UCSD-AML1 (cell line): ENCODE results near the gene SCMH1.

Experiments used
- DNase-seq: peaks from one replicate; lab custom pipeline; 2025; ENCODE audit not compliant: unreplicated experiment; lab: John Stamatoyannopoulos, UW

Gene SCMH1

GRCh38 chr1:40980453-40981121 is 261.5 kb downstream of the SCMH1 start:
- DNase-seq: peak; percentile 29

GRCh38 chr1:40980068-40980452 is 262.0 kb downstream of the SCMH1 start:
- no peak for DNase-seq

DNA sequence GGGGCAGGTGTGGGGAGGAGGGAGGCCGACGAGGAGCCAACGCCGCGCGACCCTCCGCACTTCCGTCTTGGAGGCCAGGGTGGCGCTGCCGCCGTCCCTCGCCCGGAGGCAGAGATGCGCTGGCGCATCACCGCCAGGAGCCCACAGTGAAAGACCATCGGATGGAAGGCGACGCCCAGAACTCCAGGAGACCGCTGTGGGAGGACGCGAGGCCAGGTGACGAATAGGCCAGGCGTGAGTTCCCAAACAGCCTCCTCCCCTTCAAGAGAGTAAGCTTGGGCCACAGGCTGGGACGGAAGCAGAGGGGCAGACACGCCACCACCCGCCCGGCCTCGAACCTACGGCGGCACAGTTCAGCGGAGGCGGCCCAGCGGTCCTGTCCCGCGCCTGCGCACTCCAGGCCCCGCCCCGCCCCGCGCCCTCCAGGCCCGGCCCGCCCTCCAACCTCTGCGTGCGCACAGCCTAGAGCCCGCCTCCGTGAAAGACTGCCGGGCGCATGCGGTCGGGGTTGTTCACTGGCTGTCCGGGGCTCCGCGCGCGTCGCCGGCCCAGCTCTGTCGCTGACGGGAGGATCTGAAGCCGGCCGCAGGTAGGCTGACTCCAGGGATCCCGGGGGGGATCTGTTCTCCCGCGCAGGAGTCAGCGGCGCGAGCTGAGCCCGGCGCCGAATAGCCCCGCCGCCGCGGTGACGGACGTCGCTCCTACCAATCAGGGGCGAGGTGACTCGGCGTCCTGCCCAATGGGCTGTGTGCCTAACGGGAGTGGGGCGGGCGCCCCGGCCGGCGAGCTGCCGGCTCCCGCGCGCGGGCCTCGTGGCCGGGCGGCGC is 262.7 kb downstream of the SCMH1 start, which contains the start of gene CTPS1:
Gene CTPS1, plus strand, starts transcription at position 456 of the 827 bp plus-strand sequence. CDS start 3,595 bp downstream, outside the sequence.
- peak; percentile 94 for DNase-seq

DNA sequence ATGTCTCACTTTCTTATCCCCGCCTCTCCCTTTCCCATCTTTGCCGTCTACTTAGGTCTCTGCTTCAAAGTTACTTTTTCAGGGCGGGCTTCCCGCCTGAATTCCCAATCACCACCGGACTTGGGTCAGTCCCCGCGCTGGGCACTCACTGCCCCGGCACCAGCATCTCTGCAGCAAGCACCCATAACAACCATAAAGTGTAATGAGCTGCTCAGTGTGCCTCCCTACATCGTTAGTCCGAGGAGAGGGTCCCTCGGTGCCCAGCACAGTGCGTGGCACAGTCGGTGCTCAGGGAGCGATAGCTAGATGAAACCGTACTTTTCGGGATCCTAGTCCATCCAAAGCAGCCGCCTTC is 263.2 kb downstream of the SCMH1 start:
- no peak for DNase-seq

DNA sequence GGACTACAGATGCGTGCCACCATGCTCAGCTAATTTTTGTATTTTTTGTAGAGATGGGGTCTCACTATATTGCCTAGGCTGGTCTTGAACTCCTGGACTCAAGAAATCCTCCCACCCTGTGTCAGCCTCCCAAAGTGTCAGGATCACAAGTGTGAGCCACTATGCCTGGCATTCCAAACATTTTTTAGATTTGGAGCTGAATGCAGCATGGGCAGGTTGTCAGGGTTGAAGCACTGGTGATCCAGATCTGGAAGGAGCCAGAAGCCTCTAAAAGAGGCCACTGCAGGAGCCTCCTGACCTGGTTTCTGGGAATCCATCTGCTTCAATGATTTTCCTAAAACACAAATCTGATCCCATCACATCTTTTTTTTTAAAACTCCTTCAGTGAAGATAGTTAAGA is 264.4 kb downstream of the SCMH1 start:
- no peak for DNase-seq
